HEK293 (cell line): Measurements from ENCODE around the gene RRP12.

Source experiments
- CTCF ChIA-PET: fragments of 350-600 bp; formaldehyde crosslinking; extraction: SDS; loops from one replicate; lab custom pipeline; 2021; ENCODE audit warnings: antibody characterized with exemption; lab: Yijun Ruan, JAX
- POLR2A ChIA-PET: fragments of 300-600 bp; formaldehyde crosslinking; extraction: SDS; loops from one replicate; lab custom pipeline; 2020; ENCODE audit warnings: antibody characterized with exemption, inconsistent platforms; lab: Yijun Ruan, JAX
- H3K27ac ChIP-seq: fragments of 200-500 bp; sonication (Bioruptor generic); 2 replicates; pipeline ENCODE4 v1.5.1; 2014; ENCODE audit warnings: low read depth, low read length, control low read depth, inconsistent platforms; ENCODE audit errors: extremely low read depth
- H3K36me3 ChIP-seq, 2 experiments: fragments of 200-500 bp in 1 of 2; sonication (Bioruptor generic) in 1 of 2; 1 replicate in 1 of 2; 2 replicates in 1 of 2; pipeline ENCODE4 v1.5.1; 2014 to 2017; ENCODE audit warnings: inconsistent platforms in 2 of 2, low read length in 2 of 2; ENCODE audit not compliant: control insufficient read depth in 2 of 2, insufficient read depth in 1 of 2
- H3K4me1 ChIP-seq: fragments of 200-500 bp; sonication (Bioruptor generic); 2 replicates; pipeline ENCODE4 v1.5.1; 2014; ENCODE audit warnings: mild to moderate bottlenecking, low read length, inconsistent platforms; ENCODE audit not compliant: control insufficient read depth, insufficient read depth
- H3K4me3 ChIP-seq: 2 replicates; pipeline ENCODE4 v1.5.1; 2011; ENCODE audit warnings: low read depth, mild to moderate bottlenecking, control low read depth, low read length, moderate library complexity
- H3K9me3 ChIP-seq: fragments of 200-500 bp; sonication (Bioruptor generic); 2 replicates; pipeline ENCODE4 v1.5.1; 2014; ENCODE audit warnings: low read depth, low read length, inconsistent platforms; ENCODE audit not compliant: control insufficient read depth, insufficient read depth
- ELK4 ChIP-seq: IDR thresholded peaks from 2 replicates; pipeline ENCODE4 v1.6.1; 2011; ENCODE audit warnings: mild to moderate bottlenecking, low read depth, low read length, borderline replicate concordance
- HIC1 ChIP-seq: fragments of 450-650 bp; formaldehyde crosslinking; IDR thresholded peaks from 2 replicates; pipeline ENCODE4 v1.5.1; 2016; ENCODE audit warnings: missing biosample characterization, missing genetic modification characterization
- HOXC10 ChIP-seq: sonication (generic); formaldehyde crosslinking; IDR thresholded peaks from 2 replicates; pipeline ENCODE4 v1.8.1; 2023; ENCODE audit warnings: mild to moderate bottlenecking, missing genetic modification reagents
- INSM2 ChIP-seq: fragments of 450-650 bp; formaldehyde crosslinking; IDR thresholded peaks from 2 replicates; pipeline ENCODE4 v1.5.1; 2016; ENCODE audit warnings: missing biosample characterization, missing genetic modification characterization
- KLF10 ChIP-seq: fragments of 450-650 bp; IDR thresholded peaks from 2 replicates; pipeline ENCODE4 v1.5.1; 2018; ENCODE audit warnings: missing biosample characterization, mild to moderate bottlenecking, missing genetic modification characterization
- KLF16 ChIP-seq: fragments of 450-650 bp; formaldehyde crosslinking; IDR thresholded peaks from 2 replicates; pipeline ENCODE4 v1.5.1; 2017; ENCODE audit warnings: missing biosample characterization, missing genetic modification characterization
- RBAK ChIP-seq: fragments of 450-650 bp; formaldehyde crosslinking; IDR thresholded peaks from 2 replicates; pipeline ENCODE4 v1.5.1; 2016; ENCODE audit warnings: missing biosample characterization, missing genetic modification characterization
- SCRT2 ChIP-seq: fragments of 450-650 bp; formaldehyde crosslinking; IDR thresholded peaks from 2 replicates; pipeline ENCODE4 v1.5.1; 2016; ENCODE audit warnings: missing biosample characterization, missing genetic modification characterization
- SP2 ChIP-seq: fragments of 450-650 bp; formaldehyde crosslinking; IDR thresholded peaks from 2 replicates; pipeline ENCODE4 v1.5.1; 2016; ENCODE audit warnings: missing biosample characterization, missing genetic modification characterization
- SP3 ChIP-seq: fragments of 450-650 bp; formaldehyde crosslinking; IDR thresholded peaks from 2 replicates; pipeline ENCODE4 v1.5.1; 2016; ENCODE audit warnings: missing biosample characterization, missing genetic modification characterization
- SP7 ChIP-seq: fragments of 450-650 bp; formaldehyde crosslinking; IDR thresholded peaks from 2 replicates; pipeline ENCODE4 v1.5.1; 2016; ENCODE audit warnings: missing biosample characterization, missing genetic modification characterization
- ZBTB11 ChIP-seq: fragments of 450-650 bp; formaldehyde crosslinking; conservative IDR thresholded peaks from 2 replicates; pipeline ENCODE4 v1.5.1; 2016; ENCODE audit warnings: low read depth, missing biosample characterization, missing genetic modification characterization
- ZBTB8A ChIP-seq: fragments of 450-650 bp; formaldehyde crosslinking; IDR thresholded peaks from 2 replicates; pipeline ENCODE4 v1.5.1; 2016; ENCODE audit warnings: missing biosample characterization, missing genetic modification characterization
- ZFP37 ChIP-seq: fragments of 450-650 bp; formaldehyde crosslinking; IDR thresholded peaks from 2 replicates; pipeline ENCODE4 v1.5.1; 2016; ENCODE audit warnings: missing biosample characterization, missing genetic modification characterization
- ZNF184 ChIP-seq: fragments of 450-650 bp; IDR thresholded peaks from 2 replicates; pipeline ENCODE4 v1.5.1; 2018; ENCODE audit warnings: missing biosample characterization, mild to moderate bottlenecking, missing genetic modification characterization
- ZNF335 ChIP-seq: fragments of 450-650 bp; formaldehyde crosslinking; conservative IDR thresholded peaks from 2 replicates; pipeline ENCODE4 v1.5.1; 2016; ENCODE audit warnings: missing biosample characterization, missing genetic modification characterization
- ZNF629 ChIP-seq: fragments of 450-650 bp; formaldehyde crosslinking; IDR thresholded peaks from 2 replicates; pipeline ENCODE4 v1.5.1; 2017; ENCODE audit warnings: missing biosample characterization, missing genetic modification characterization
- ZNF692 ChIP-seq: fragments of 450-650 bp; formaldehyde crosslinking; IDR thresholded peaks from 2 replicates; pipeline ENCODE4 v1.5.1; 2016; ENCODE audit warnings: missing biosample characterization, missing genetic modification characterization
- ZNF704 ChIP-seq: fragments of 450-650 bp; formaldehyde crosslinking; IDR thresholded peaks from 2 replicates; pipeline ENCODE4 v1.5.1; 2016; ENCODE audit warnings: missing biosample characterization, missing genetic modification characterization
- ZNF777 ChIP-seq: fragments of 450-650 bp; formaldehyde crosslinking; IDR thresholded peaks from 2 replicates; pipeline ENCODE4 v1.5.1; 2017; ENCODE audit warnings: missing biosample characterization, missing genetic modification characterization, borderline replicate concordance
- ZNF843 ChIP-seq: fragments of 450-650 bp; formaldehyde crosslinking; IDR thresholded peaks from 2 replicates; pipeline ENCODE4 v1.5.1; 2016; ENCODE audit warnings: missing biosample characterization, missing genetic modification characterization
- ZXDB ChIP-seq: fragments of 450-650 bp; formaldehyde crosslinking; IDR thresholded peaks from 2 replicates; pipeline ENCODE4 v1.5.1; 2016; ENCODE audit warnings: missing biosample characterization, missing genetic modification characterization

The RRP12 gene

GRCh38 chr10:97400665-97401454 lies at the start of gene RRP12:
TSS of gene RRP12 (minus strand) at chr10:97401340. CDS start at chr10:97401231, 109 bp downstream.
- H3K4me3 ChIP-seq, result peak within 1 kb of the TSS; percentile 79
- CTCF ChIA-PET, result interaction anchor here (0.6 to 1.1 kb wide), 6 partner anchors 32 to 1344 kb away, joined by 3 to 6 read pairs (median 3); no protein-coding TSS in a partner anchor
- POLR2A ChIA-PET, result interaction anchor here (1.0 to 2.6 kb wide), 13 partner anchors 10 to 313 kb away, joined by 3 to 18 read pairs (median 3); partner anchors contain the start of genes ARHGAP19, FRAT2 and MARVELD1
- H3K9me3 ChIP-seq, result no peaks in the 10 kb centered on the region
- peak within 1 kb of the TSS; percentile 52 for H3K27ac ChIP-seq
- peaks cover 16 to 19% of the 10 kb centered on the region in 2 experiments; a peak in 2 of 3 replicates for H3K36me3 ChIP-seq
- H3K4me1 ChIP-seq, result 0 out of 2 replicates have a peak, but pooled peaks cover 4% of the 10 kb centered on the region
- TF ChIP-seq ZFP37 (tag by site-specific recombination) (0 out of 2 replicates have a peak, but pooled peaks have one; percentile 43), KLF16 (tag by site-specific recombination) (peak; percentile 81), SP2 (tag by site-specific recombination) (peak; percentile 85), ZBTB8A (tag by site-specific recombination) (0 out of 2 replicates have a peak, but pooled peaks have one; percentile 20), ZNF184 (no peak), ZNF692 (tag by site-specific recombination) (peak; percentile 25; the same call in 1 of the 2 replicates), SP3 (tag by site-specific recombination) (peak; percentile 41; the same call in 1 of the 2 replicates), ZNF629 (tag by site-specific recombination) (peak; percentile 100), HIC1 (tag by site-specific recombination) (no peak), KLF10 (tag by site-specific recombination) (peak; percentile 15; the same call in 1 of the 2 replicates), ZXDB (tag by site-specific recombination) (peak; percentile 74), ZNF777 (tag by site-specific recombination) (no peak), HOXC10 (CRISPR knock-in tag) (no peak), ZNF704 (peak; percentile 82; the same call in 1 of the 2 replicates), ZNF843 (tag by site-specific recombination) (no peak), SP7 (tag by site-specific recombination) (0 out of 2 replicates have a peak, but pooled peaks have one; percentile 13), SCRT2 (tag by site-specific recombination) (peak; percentile 72; the same call in 1 of the 2 replicates), ZBTB11 (tag by site-specific recombination) (peak; percentile 87), ZNF335 (tag by site-specific recombination) (peak; percentile 72; the same call in 1 of the 2 replicates), ELK4 (no peak), RBAK (tag by site-specific recombination) (no peak), INSM2 (tag by site-specific recombination) (peak; percentile 60; the same call in 1 of the 2 replicates)
